Measurements from ENCODE around the gene KCNIP3.
A peak's percentile ranks its signal among the peaks of the same experiment; 100 is the strongest.

Gene KCNIP3

DNA sequence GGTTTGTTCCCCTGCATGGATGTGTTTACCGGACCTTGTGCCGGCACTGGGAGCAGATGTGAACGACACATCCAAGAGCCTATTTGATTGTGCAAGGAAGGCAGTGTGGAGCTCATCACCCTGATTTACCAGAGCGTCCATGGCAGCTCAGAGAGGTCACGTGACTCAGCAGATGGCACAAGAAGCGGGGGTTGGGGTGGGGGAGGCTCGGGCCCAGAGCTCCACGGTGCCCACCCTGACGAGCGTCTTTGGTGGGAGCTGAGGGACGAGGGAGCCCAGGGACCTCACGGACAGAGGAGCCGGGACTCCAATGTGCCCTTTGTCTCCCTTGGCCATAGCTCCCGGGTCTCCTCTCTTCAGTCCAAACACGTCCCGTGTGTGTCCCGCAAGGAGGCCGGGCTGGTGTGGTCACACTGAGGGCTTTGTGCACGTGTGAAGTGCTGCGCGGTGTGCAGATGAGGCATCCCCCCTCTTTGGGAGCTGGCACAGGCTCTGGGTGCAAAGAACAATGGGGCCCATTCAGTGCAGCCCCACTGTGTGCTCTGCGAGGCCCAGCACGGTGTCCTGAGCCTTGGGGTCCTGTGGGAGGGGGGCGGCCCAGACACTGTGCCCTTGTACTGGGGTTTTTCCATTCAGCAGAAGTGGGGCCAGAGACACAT is 15.5 kb downstream of the KCNIP3 start:
- DNase-seq (ENCODE audit: low read depth): no peak
- H3K4me3 ChIP-seq (replicated peaks; ENCODE audit: low read depth, low read length): no peak overlapping the region
- TF ChIP-seq CTCF (IDR thresholded peaks at IDR 0.05; ENCODE audit: low read length, missing control alignments): no peak

GRCh38 chr2:95313296-95314131 is 16.4 kb downstream of the KCNIP3 start:
- no peak for DNase-seq (ENCODE audit: low read depth)
- no peak overlapping the region for H3K4me3 ChIP-seq (replicated peaks; ENCODE audit: low read depth, low read length)
- TF ChIP-seq CTCF (IDR thresholded peaks at IDR 0.05; ENCODE audit: low read length, missing control alignments): no peak

- no peak overlapping the region for H3K4me3 ChIP-seq (replicated peaks; ENCODE audit: low read depth, low read length)
- DNase-seq (ENCODE audit: low read depth): no peak
- TF ChIP-seq CTCF (IDR thresholded peaks at IDR 0.05; ENCODE audit: low read length, missing control alignments): no peak
These were observed 17.4 kb downstream of the KCNIP3 start for GRCh38 chr2:95314598-95314963.

- DNase-seq (ENCODE audit: low read depth): peak; percentile 13
- no peak overlapping the region for H3K4me3 ChIP-seq (replicated peaks; ENCODE audit: low read depth, low read length)
These were observed 17.9 kb downstream of the KCNIP3 start for GRCh38 chr2:95314964-95315611.

DNA sequence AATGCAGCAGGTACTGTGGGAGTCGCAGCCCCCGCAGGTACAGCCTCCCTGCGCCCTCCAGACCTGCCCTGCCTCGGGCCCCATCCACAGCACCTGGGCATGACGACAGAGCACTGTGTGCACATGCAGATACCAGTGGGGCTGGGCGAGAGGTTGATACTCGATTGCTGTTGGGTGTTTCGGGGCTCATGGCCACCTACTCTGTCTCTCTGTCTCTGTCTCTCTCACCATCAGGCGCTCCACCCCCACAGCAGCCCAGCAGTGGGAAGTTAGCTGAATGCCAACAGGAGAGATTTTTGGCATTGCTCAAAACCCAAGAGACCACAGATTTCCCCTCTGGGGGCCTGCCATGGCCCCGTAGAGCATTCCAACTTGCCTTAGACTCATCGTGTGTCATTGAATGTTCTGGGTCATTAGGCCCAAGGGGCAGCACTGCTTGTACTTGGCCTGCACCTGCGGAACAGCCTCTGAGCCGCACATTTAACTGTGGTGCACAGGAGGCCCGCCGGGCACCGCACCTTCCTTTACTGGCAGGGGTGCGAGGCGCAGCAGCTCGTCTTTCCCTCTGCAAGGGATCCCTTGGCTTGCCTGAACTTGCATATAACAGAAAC is 18.8 kb downstream of the KCNIP3 start:
- TF ChIP-seq CTCF (IDR thresholded peaks at IDR 0.05; ENCODE audit: low read length, missing control alignments): no peak
- H3K4me3 ChIP-seq (replicated peaks; ENCODE audit: low read depth, low read length): no peak overlapping the region

More at GRCh38 chr2:95314964-95315611, 17.9 kb downstream of the KCNIP3 start:
- peak; percentile 48 for TF ChIP-seq CTCF (IDR thresholded peaks at IDR 0.05; ENCODE audit: low read length, missing control alignments)

DNA sequence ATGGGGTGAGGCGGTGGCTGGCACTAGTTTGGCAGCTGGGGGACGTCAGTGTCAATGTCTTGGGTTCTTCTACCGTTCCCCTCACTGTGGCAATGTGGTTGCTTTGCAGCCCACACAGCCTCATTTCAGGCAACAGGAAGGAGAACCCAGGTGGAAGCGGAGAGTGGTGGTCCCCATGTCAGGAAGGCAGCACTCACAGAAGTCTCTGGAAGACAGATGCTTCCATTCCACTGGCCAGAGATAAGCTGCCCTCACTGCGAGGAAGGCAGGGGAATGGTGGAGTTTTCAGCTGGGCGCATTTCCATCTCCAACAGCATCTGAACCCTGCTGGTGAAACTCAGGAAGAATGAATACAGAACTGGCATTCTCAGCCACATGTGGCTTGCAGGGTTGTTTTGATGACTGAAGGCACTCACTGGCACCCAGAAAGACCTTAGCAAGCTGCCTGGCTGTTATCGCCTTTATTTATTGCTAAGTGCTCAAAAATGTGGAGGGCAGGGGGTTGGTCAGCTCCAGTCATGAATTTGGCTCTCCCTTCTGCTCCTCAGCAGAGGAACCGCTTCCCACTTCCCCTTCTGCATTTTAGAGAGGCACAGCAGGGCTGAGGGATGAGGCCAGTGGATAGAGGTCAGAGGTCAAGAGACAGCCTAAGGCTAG is 19.4 kb downstream of the KCNIP3 start:
- peak; percentile 43 for DNase-seq (ENCODE audit: low read depth)
- no peak overlapping the region for H3K4me3 ChIP-seq (replicated peaks; ENCODE audit: low read depth, low read length)
- no peak for TF ChIP-seq CTCF (IDR thresholded peaks at IDR 0.05; ENCODE audit: low read length, missing control alignments)

More for the DNA sequence above, 18.8 kb downstream of the KCNIP3 start:
- DNase-seq (ENCODE audit: low read depth): peak; percentile 27
